ENCODE results near the gene HSD17B1. TPM values are rescaled to one million over a fixed set of nuclear protein-coding genes. Genes with fewer than 3 reads are reported as not detected.
"Not testable (repeated sequence)": the region's sequence is repeated elsewhere in the genome, so short reads cannot be mapped to it uniquely, and the experiment has no call there.

Gene HSD17B1
- total RNA-seq, 1 experiment from 2014 or later, result 1.0 TPM

DNA sequence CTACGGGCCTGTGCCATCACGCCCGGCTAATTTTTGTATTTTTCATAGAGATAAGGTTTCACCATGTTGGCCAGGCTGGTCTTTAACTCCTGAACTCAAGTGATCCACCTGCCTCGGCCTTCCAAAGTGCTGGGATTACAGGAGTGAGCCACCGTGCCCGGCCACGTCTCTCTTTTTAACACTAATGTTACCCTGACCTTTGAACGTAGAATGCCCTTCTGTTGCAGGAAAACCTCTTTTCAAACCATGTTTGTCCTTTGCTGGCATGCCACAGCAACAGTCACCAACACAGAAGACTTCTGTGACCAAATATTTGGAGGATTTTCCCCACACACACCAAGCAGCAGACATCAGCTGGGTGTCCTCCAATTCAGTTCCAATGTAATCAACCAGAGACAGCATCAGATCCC is 7.8 kb upstream of the HSD17B1 start:
- intact Hi-C loops (cut with micrococcal nuclease; ENCODE audit: unreplicated experiment), result no loop called here
- no peak for DNase-seq
- CTCF ChIA-PET, result no interaction called here
- H3K27me3 Mint-ChIP-seq (ENCODE audit: unreplicated experiment), result no peaks in the 10 kb centered on the region
- peaks cover 73% of the 10 kb centered on the region for H3K36me3 Mint-ChIP-seq (ENCODE audit: insufficient read depth, unreplicated experiment)
- TF ChIP-seq, protein P1, sequence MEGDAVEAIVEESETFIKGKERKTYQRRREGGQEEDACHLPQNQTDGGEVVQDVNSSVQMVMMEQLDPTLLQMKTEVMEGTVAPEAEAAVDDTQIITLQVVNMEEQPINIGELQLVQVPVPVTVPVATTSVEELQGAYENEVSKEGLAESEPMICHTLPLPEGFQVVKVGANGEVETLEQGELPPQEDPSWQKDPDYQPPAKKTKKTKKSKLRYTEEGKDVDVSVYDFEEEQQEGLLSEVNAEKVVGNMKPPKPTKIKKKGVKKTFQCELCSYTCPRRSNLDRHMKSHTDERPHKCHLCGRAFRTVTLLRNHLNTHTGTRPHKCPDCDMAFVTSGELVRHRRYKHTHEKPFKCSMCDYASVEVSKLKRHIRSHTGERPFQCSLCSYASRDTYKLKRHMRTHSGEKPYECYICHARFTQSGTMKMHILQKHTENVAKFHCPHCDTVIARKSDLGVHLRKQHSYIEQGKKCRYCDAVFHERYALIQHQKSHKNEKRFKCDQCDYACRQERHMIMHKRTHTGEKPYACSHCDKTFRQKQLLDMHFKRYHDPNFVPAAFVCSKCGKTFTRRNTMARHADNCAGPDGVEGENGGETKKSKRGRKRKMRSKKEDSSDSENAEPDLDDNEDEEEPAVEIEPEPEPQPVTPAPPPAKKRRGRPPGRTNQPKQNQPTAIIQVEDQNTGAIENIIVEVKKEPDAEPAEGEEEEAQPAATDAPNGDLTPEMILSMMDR (IDR thresholded peaks at IDR 0.05; ENCODE audit: unreplicated experiment), result no peak
- H3K27ac Mint-ChIP-seq (ENCODE audit: unreplicated experiment), result peak overlapping the region; percentile 19
- no peak overlapping the region for H3K4me3 Mint-ChIP-seq (ENCODE audit: low read depth, unreplicated experiment)
- BruUV-seq (replicated peaks), result no TSS peak
- peaks cover 40% of the 10 kb centered on the region for H3K4me1 Mint-ChIP-seq (ENCODE audit: low read depth, unreplicated experiment)
- no peaks in the 10 kb centered on the region for H3K9me3 Mint-ChIP-seq (ENCODE audit: low read depth, unreplicated experiment)

- intact Hi-C loops (cut with micrococcal nuclease; ENCODE audit: unreplicated experiment); DNase-seq; H3K27me3 Mint-ChIP-seq (ENCODE audit: unreplicated experiment); H3K9me3 Mint-ChIP-seq (ENCODE audit: low read depth, unreplicated experiment); H3K27ac Mint-ChIP-seq (ENCODE audit: unreplicated experiment); H3K4me3 Mint-ChIP-seq (ENCODE audit: low read depth, unreplicated experiment); BruUV-seq (replicated peaks): not testable (repeated sequence)
- Mint-ChIP-seq H3K36me3 (ENCODE audit: insufficient read depth, unreplicated experiment) (peaks cover 66% of the 10 kb centered on the region), H3K4me1 (ENCODE audit: low read depth, unreplicated experiment) (peaks cover 30% of the 10 kb centered on the region)
- CTCF ChIA-PET, result interaction anchor here (0.6 kb wide), 1 partner anchor 30 kb away, joined by 3 read pairs; no protein-coding TSS in a partner anchor
These were observed 6.8 kb upstream of the HSD17B1 start for GRCh38 chr17:42545755-42546505.

GRCh38 chr17:42547001-42547461 is 5.7 kb upstream of the HSD17B1 start:
- CTCF ChIA-PET, result interaction anchor here (0.5 kb wide), 1 partner anchor 283 kb away, joined by 4 read pairs; no protein-coding TSS in a partner anchor
- BruUV-seq (replicated peaks), result no TSS peak
- Mint-ChIP-seq H3K27me3 (ENCODE audit: unreplicated experiment) (no peaks in the 10 kb centered on the region), H3K4me3 (ENCODE audit: low read depth, unreplicated experiment) (peak overlapping the region; percentile 56), H3K9me3 (ENCODE audit: low read depth, unreplicated experiment) (no peaks in the 10 kb centered on the region), H3K4me1 (ENCODE audit: low read depth, unreplicated experiment) (peaks cover 21% of the 10 kb centered on the region), H3K36me3 (ENCODE audit: insufficient read depth, unreplicated experiment) (peaks cover 61% of the 10 kb centered on the region), H3K27ac (ENCODE audit: unreplicated experiment) (peak overlapping the region; percentile 76)
- TF ChIP-seq, protein P1 (IDR thresholded peaks at IDR 0.05; ENCODE audit: unreplicated experiment), result no peak
- intact Hi-C loops (cut with micrococcal nuclease; ENCODE audit: unreplicated experiment), result no loop called here
- no peak for DNase-seq

DNA sequence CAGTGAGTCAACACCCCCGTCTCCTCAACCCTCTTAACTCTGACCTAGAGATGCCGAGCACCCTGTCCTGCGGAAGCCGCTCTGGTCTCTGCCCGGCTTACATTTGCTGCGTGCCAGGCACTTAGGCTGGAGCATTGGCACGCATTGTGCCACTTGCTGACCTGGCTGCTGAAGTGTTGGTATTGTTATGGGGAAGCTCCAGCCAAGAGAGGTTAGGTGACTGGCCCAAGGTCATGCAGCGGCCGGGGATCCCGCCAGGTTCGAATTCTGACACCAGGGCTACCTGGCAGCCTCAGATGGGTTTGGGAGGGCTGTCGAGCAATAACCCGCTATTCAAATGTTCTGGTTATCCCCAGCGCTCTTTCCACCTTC is 5.0 kb upstream of the HSD17B1 start:
- no peaks in the 10 kb centered on the region for H3K9me3 Mint-ChIP-seq (ENCODE audit: low read depth, unreplicated experiment)
- peaks cover 24% of the 10 kb centered on the region for H3K4me1 Mint-ChIP-seq (ENCODE audit: low read depth, unreplicated experiment)
- no peak for DNase-seq
- intact Hi-C loops (cut with micrococcal nuclease; ENCODE audit: unreplicated experiment), result no loop called here
- no peaks in the 10 kb centered on the region for H3K27me3 Mint-ChIP-seq (ENCODE audit: unreplicated experiment)
- H3K27ac Mint-ChIP-seq (ENCODE audit: unreplicated experiment), result no peak overlapping the region
- peak overlapping the region; percentile 56 for H3K4me3 Mint-ChIP-seq (ENCODE audit: low read depth, unreplicated experiment)
- TF ChIP-seq, protein P1 (IDR thresholded peaks at IDR 0.05; ENCODE audit: unreplicated experiment), result no peak
- H3K36me3 Mint-ChIP-seq (ENCODE audit: insufficient read depth, unreplicated experiment), result peaks cover 57% of the 10 kb centered on the region
- BruUV-seq (replicated peaks), result no TSS peak
- CTCF ChIA-PET, result interaction anchor here (0.9 to 1.8 kb wide), 7 partner anchors 11 to 156 kb away, joined by 3 to 14 read pairs (median 4); partner anchors contain the start of genes NAGLU and PSMC3IP
